NOMO-1 (cell line): ENCODE data around the gene RREB1.
A peak's percentile ranks its signal among the peaks of the same experiment; 100 is the strongest.

Experiments used
- DNase-seq, 2 experiments: peaks; one replicate each; lab custom pipeline; 2025; ENCODE audit not compliant: unreplicated experiment in 2 of 2; lab: John Stamatoyannopoulos, UW

The RREB1 gene

DNA sequence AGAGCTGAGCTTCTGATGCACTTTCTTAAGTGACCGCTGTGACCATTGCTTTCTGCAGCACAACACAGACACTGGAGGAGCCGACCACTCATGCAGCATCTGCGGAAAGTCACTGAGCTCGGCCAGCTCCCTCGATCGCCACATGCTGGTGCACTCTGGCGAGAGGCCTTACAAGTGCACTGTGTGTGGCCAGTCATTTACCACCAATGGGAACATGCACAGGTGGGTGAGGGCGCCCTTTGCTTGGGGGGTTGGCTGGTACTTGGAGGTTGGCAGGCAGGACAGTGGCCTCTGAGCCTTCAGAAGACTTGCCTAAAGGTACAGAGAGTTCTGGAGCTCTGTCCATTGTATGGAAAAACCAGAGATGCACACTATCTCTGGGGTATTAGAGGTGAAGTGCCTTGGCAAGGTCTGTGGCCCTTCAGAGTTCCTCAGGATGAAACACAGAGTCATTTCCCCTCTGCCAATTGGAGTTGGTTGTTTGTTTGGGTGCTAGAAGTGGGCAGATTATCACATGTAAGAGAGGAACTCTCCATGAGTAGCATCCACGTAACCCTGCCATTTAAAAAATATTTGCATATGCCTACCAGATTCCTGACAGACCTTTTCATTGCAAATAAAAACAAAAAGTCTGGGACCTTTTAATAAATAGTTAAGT lies 81.5 kb downstream of the RREB1 start:
- no peak for DNase-seq

DNA sequence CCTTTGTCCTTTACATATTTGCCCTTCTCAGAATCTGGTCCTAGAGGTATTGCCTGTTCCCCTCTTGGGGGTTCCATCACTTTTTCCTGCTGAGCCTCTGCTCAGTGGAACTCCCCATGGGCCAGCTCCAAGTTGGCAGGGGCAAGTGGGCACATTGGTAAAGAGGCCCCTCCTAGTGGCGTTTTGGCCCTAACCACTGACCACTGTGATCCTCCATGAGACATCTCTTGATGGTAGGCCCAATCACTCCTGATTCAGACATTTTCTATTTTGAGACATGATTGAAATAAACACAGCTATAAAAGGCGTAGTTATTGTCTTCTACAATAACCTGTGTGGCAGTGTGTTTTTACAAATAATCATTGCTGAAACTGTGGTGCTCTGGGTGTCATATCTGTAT lies 83.0 kb downstream of the RREB1 start:
- DNase-seq: no peak

DNA sequence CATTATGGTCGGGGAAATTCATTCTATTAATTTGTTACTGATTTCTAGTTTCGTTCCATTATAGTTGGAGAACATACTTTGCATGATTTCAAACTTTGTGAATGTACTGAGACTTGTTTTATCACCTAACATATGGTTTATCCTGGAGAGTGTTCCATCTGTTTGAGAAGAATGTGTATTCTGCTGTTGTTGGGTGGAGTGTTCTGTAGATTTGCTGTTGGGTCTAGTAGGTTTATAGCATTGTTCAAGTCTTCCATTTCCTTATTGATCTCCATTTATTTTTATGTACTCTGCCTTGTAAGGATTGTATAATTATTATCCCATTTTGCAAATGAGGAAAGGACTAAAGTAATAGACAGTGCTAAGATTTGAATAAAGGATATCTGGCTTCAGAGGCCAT lies 85.4 kb downstream of the RREB1 start:
- no peak for DNase-seq

DNA sequence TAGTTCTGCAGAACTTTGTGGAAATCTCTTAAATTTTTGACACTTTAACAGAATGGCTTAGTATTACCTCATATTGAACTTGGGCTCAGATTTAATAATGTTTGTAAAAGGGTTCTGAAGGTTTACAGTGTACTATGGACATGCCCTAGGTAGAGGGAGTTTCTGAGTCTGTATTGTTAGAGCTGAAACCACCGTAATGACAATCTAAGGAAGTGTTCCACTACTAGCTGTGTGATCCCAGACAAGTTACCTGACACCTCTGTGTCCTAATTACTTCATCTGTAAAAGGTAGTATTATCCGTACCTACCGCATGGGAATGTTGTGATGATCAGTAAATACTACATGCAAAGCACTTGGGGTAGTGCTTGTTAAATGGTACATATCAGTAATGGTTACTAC lies 86.9 kb downstream of the RREB1 start:
- DNase-seq: no peak

DNA sequence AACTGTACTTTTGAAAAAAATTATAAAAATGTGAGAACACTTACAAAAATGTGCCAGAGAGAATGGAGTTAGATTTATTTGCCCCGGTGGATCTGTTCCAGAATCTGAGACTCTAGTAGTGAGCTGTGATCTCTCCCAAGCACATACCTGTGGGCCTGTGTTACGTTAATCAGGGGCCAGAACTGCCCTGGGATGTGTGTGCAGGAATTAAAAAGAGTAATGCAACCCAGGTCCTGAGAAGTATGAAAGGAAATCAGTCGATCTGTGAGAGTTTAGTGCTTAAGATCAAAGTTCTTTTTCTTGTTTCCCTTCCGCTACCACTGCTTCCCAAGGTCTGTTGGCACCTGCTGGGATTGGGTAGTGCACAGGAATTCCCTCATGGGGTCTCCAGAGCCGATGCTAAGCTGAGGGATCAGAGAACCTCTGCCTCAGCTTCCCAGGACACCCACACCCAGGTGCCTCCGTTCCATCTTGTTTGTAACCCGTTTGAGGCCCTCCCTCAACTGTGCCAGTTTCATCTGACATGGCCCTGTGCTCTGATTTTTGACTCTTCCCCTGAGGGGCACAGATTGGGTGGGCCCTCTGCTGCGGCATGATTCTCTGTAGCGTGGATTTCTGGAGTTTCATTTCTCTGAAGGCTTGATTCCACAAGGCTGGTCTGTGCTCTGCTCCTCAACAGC lies 87.7 kb downstream of the RREB1 start:
- no peak for DNase-seq

DNA sequence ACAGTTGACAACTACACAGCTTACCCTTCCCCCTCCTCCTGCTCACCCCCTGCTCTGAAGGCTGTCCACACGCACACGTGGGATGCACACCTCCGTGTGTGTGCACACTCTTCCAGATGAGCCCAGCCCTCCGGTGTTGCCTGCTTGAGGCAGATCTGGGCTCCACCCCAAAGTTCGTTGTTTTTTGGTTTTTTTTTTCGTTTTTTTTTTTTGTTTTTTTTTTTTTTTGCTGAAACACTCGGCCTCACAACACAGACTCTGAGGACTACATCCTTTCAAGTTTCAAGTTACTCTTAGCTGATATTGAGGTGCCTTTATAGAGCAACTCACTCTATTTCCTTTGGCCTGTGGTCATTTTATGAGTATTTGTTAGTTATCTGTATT lies 88.2 kb downstream of the RREB1 start:
- no peak for DNase-seq

DNA sequence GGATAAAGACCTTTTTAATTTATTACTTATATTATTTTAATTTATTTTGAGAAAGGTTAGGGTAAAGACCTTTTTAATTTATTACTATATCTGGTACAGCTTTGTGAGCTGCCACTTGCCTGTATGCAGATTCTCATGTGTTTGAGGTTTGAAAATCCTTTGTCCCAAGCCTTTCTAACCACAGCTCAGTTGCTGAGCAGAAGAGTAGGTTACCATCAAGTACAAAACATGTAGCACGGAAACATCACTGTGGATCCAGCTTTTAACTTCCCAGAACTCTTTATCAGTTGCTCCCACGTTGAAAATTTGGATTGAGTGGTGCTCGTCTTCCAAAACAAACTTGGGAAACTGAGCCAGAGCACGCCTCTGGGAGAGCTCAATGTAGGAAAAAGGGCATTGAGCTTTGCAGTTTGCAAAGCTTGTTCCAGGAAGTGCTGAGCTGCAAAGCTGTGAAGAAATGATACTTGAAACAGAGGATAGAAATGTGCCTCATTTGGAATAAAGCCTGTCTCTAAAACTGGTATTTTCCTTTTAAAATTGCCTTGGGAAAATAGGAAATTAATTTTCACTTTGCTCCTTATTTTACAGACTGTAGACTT lies 89.0 kb downstream of the RREB1 start:
- DNase-seq: no peak

DNA sequence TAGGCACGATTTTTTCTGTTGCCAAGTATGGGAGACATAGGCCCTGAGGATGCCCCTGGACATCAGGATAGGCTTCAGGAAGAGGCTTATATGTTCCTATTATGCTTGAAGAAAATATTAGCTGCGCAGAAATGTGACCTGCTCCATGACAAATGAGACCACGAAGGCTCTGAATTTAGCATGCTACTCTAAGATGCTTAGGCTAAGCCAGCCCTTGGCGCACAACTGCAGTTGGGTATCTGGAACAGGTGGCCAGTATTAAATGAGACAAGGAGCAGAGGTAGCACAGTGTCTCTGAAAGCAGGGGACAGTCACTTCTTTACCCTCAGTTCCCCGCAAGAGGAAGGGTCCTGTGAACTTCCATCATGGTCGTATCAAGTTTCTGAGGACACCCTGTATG lies 90.0 kb downstream of the RREB1 start:
- no peak for DNase-seq

DNA sequence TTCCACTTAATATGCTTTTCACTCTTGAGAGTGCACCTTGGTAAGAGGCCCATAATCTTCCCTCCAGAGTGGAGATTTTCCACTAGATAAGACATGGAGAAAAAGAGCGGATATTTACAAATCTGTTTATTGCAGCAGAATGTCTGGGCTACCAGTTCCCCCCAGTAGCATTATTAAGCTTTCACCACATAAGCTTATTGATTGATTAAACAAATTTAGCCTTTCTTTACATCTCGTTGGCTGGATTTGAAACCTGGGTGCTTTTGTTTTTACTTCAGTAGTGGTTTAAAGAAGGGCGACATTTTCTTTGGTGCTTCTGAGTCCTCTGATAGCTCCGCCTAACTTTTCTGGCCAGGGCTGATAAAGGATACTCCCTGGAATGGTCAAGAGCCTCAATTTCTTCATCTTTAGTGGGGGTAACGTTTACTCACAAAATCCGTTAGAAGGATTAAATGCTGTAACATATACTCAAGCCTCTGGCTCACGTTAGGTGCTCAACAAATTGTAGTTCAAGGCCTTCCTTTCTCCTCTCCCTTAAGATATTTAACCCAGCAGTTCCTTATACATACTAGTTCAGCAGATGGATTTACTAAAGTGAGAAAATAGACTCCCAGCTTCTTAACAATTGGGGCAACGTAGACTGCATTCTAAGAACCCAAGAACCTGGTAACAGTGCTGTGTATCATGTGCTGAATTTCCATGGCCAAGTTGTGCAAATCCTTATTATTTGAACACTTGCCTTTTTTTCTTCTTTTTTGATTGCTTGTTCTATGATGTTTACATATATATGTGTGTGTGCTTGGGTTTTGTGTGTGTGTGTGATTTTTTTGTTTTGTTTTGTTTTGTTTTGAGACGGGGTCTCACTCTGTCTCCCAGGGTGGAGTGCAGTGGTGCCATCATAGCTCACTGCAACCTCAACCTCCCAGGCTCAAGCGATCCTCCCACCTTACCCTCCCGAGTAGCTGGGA lies 91.4 kb downstream of the RREB1 start:
- no peak for DNase-seq

DNA sequence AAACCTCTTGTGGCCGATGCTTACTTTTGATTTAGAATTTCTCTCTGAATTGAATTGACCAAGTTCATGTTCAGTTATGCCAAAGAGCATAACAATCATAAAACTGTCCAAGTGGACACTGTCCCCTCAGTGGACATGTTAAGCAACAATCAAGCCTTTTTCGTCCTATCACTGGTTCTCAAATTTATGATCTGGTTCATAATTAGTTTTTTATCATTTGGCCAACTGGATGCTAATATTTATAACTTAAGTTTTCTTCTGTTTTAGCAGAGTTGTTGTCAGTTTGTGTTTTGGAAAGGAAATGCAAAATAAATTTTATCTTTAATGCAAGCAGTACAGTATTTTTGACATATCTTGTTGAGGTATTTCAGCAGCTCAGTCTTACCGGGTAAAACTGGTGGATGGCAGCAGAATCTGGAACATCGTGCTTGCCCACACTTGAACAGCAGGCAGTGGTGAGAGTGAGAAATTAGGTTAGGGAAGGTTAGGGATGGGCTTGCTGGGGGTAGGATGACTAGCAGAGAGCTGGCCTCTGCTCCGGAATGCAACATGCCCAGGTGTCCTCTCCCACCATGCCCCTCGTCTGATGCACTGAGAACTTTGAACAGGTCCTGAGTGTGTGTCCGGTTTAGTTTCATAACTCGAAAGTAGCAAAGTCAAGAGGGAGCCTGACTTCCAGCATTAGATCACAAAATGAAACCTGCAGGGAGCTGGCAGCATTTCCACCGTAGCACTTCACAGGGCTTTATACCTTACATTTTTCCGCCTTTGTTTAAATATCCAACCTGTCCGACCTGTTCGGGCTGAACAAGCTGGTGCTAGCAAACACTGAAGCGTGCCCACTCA lies 93.1 kb downstream of the RREB1 start:
- no peak for DNase-seq

DNA sequence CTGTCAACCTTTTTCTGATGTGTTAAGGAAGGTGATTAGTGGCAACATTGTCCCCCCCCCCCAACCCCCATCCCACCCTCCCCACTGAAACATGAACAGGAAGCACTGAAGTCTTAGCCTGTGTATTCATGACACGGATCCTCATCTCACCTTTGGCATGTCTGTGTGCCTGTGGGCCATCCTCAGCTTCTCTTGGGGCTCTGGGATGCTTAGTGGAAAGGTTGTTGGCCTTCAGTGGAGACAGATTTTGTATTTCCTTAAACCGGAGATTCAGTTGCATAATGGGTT lies 93.6 kb downstream of the RREB1 start:
- peak in 1 of 2 experiments; percentile 55 for DNase-seq

DNA sequence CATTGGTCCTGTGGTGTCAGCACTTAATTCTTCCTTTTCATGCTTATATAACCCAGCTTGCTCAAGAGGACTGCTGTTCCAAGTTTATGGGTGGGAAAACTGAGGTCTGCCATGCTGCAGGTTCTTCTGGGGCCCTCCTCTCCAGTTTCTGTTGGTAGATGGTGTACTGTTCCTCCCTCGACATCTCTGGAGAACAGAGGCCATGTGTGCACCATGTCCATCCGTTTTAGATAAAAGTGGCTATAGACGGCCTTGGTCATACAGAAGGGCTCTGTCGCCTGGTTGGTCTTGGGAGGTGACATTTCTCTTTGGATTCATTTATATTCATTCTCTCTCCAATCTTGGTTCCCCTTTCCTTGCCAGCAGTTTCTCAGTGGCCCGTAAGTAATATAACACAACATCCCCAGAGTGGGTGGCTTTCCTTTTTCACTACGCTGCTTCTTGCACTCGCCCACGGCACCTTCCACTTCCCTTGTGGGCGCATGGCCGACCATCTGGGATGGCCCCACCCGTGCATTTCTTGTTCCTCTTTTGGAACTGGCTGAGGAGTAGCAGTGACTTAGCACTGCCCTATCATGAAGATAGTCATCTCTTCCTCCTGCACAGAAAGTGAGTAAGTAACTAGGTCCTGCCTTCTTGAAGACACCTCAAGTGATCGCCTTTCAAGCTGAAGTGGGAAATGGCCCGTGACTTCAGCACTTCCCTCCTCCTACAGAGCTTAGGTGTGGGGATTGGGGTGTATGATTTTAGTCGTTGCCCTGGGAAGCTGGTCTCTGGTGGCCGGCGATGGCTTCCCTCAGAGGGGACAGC lies 94.2 kb downstream of the RREB1 start:
- DNase-seq: peak; percentile 96 to 98

DNA sequence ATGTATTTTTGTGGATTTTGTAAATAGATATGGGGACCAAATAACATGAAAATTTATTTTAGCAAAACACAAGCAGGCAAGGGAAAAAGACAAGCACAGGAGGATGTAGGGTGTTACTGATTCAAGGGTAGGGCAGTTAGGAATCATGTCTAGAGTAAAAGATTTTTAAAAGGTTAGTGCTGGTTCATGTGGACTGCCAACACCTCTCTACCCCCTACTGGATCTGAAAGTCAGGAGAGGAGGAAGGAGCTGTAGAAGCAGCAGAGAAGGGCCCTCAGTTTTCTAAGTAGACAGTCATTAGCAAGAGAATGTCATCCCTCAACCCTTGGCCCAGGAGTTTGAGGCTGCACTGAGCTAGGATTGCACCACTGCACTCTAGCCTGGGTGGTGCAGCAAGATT lies 95.2 kb downstream of the RREB1 start:
- DNase-seq: no peak

DNA sequence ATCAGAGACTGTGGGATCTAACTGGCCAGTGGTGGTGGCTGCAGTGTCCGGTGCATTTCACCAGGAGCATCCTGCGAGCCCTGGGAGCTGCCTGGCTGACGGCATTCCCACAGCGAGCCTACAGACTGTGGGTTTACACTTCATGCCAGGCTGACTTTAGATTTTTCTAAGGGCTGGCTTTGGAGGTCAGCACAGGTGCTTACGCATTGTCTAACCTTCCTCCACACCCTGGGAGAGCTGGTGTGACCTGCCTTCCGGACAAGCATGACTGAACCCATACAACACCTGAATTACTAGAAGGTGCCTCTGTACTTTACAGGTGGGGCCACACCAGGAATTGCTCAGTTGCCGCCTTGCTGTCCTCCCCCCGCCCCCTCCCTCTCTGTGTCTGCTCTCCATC lies 96.2 kb downstream of the RREB1 start:
- DNase-seq: no peak

DNA sequence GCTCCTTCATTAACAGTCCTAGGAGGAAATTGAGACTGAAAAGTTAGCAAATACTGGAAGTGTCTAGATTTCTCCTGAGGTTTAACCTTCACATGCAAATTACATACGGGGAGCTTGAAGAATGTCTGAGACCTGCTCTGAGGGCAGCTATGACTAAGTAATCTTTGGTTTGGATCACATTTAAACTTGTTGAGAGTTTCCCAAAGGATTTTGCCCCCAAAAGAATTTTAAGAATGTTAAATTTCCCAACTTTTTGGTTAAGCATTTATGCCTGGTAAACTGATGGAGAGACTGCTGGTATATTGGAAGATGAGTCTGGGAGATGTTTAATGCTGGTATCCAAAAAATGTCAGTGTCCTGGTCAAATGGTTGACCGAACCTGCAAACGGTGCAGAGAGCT lies 97.0 kb downstream of the RREB1 start:
- DNase-seq: no peak

DNA sequence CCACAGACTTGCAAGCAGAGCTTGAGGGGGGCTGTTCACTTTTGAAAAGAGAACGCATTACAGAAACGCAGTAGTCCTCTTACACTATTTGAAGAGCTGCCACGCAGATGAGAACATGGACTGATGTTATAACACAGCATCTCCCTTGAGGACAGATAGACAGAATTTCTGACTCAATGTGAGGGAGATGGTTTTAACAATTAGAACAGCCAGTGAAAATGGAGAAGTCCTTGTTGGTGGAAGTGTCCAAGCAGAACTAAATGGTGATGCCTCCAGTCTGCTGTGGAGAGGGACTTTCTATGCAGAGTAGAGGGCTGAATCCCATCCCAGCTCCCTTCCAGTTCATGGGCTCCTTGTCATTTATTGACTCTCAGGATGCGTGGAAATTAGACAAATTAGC lies 100.0 kb downstream of the RREB1 start:
- no peak for DNase-seq

DNA sequence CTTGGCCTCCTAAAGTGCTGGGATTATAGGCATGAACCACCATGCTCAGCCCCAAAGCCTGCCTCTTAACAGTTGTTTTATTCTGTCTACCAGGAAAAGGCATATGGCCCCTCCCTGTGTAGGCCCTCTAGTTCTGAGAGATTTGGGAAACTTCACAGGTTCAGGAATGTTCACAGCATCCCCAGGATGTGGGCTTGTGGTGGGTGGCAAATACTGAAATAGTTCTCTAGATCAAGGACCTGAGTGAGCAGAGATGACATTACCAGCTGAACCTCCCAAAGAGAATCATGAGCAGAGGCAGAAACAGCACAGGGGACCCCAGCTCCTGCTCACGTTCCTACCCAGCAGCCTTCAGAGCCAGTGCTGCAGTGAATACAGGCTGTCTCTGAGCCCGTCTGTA lies 105.7 kb downstream of the RREB1 start:
- no peak for DNase-seq

DNA sequence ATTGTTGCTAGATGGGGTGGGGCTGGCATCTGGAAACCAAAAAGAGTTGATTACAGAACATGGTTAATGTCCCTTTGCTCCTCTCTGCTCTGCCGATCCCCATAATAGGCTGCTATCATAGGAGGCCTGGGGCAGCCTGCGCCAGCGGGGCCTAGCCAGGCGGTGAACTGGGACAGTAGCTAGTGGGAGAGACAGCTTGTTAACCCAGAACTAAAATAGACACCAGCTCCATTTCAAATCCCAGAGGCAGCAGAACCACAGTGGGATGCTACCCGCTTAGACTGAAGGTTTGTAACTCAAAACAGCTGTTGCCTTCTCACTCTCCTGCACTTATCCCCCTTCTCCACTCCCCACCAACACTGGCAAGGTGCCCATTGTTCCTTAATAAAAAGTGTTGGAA lies 106.7 kb downstream of the RREB1 start:
- DNase-seq: no peak

DNA sequence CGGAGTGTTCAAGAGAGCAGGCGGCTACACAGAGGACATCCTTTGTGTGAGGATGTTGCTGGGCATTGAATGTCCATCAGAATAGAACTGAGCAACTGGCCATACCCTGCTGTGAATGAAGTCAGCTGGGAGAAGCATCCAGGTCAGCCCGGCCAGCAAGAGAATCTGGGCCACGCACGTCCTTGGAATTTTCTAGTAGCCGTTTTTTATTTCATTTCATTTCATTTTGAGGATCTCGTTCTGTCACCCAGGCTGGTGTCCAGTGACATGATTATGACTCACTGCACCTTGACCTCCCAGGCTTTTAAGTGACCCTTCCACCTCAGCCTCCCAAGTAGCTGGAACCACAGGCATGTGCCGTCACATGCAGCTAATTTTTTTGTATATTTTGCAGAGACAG lies 107.4 kb downstream of the RREB1 start:
- DNase-seq: no peak

DNA sequence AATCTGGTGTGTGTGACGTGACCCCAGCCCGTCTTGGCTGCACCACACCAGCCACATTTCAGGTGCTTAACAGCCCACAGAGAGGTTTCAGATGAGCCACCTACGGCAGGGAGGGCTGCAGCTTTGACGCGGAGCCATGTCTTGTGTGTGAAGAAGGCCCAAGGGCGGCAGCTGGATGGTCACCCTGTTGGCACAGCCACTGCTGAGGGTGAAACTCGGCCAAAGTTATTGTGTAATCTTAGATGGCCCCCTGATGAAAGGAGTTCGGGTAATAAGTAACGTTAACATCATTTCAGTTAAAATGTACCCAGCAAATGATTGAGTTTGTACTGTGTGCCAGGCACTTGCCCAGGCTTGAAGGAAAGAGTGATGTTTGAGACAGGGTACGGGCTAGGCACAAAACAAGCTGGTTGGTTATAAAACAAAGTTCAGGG lies 108.1 kb downstream of the RREB1 start:
- no peak for DNase-seq
